Measurements from ENCODE around the gene CD80. TPM values are rescaled to one million over a fixed set of nuclear protein-coding genes. Genes with fewer than 3 reads are reported as not detected.

CD80 gene
- total and polyA plus RNA-seq, 10 of the 15 experiments (the other 5 are each of a cell fraction or from before 2014, with no cell fraction given), result 41.4 to 137 (median 58.1) TPM

DNA sequence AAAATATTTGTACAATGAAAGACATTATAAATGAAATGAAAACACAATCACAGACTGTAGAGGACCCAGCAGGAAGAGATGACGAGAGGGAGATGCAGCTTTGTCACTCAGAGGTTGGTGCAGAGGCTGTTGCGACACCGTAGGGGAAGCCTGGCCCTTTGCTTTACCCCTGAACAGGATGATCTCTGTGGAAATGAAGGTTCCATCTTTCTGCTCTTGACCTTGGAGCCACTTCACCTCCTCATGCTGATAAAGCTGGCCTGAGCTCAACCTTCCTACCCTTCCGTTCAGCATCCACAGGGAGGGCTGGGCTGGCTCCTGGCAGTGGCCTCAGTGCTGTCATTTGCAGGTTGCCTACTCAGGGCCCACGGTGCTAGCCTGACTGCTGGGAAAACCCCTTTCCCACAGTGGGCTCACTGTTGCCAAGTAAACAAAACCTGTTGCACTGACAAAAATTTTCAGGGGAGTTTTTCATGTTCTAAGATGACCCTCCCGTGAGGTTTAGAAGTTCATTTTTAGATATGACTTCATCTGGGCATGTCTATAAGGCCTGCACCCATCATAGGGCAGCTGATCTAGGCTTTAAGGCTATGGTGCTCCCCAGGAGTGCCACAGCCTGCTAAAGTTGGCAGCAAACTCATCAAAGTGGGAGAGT, 3.0 kb upstream of the CD80 start (continued):
- TF ChIP-seq MEF2B (IDR thresholded peaks at IDR 0.05; ENCODE audit: partially characterized antibody, poor library complexity, severe bottlenecking), result peak; percentile 86
- TF ChIP-seq SRF (IDR thresholded peaks at IDR 0.05; ENCODE audit: low read depth in 2 of 2, low read length in 2 of 2), result no peak; a peak in 1 of 4 replicates
- peak; percentile 33; the same call in 1 of the 2 replicates for TF ChIP-seq LARP7 (IDR thresholded peaks at IDR 0.05)
- TF ChIP-seq WRNIP1 (IDR thresholded peaks at IDR 0.05; ENCODE audit: borderline replicate concordance, low read depth, low read length), result no peak
- TF ChIP-seq HSF1 (IDR thresholded peaks at IDR 0.05; ENCODE audit: low read depth, low read length), result no peak
- TF ChIP-seq MTA2 (IDR thresholded peaks at IDR 0.05; ENCODE audit: low read depth), result peak; percentile 66; the same call in 1 of the 2 replicates
- peak; percentile 85 for TF ChIP-seq POU2F2 (IDR thresholded peaks at IDR 0.05; ENCODE audit: borderline replicate concordance, low read depth, low read length)
- peak; percentile 34; the same call in 1 of the 2 replicates for TF ChIP-seq TCF3 (IDR thresholded peaks at IDR 0.05; ENCODE audit: borderline replicate concordance, insufficient read depth, low read depth, low read length)
- no peak; the same call in 1 of the 2 replicates for TF ChIP-seq STAT1 (conservative IDR thresholded peaks at IDR 0.05)
- TF ChIP-seq FOXM1 (IDR thresholded peaks at IDR 0.05; ENCODE audit: low read depth, low read length), result peak; percentile 91
- no peak for TF ChIP-seq BCL11A (IDR thresholded peaks at IDR 0.05; ENCODE audit: low read depth, low read length)
- peak; percentile 52 for TF ChIP-seq KLF5 (IDR thresholded peaks at IDR 0.05; ENCODE audit: partially characterized antibody)
- TF ChIP-seq, protein P1, sequence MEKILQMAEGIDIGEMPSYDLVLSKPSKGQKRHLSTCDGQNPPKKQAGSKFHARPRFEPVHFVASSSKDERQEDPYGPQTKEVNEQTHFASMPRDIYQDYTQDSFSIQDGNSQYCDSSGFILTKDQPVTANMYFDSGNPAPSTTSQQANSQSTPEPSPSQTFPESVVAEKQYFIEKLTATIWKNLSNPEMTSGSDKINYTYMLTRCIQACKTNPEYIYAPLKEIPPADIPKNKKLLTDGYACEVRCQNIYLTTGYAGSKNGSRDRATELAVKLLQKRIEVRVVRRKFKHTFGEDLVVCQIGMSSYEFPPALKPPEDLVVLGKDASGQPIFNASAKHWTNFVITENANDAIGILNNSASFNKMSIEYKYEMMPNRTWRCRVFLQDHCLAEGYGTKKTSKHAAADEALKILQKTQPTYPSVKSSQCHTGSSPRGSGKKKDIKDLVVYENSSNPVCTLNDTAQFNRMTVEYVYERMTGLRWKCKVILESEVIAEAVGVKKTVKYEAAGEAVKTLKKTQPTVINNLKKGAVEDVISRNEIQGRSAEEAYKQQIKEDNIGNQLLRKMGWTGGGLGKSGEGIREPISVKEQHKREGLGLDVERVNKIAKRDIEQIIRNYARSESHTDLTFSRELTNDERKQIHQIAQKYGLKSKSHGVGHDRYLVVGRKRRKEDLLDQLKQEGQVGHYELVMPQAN (conservative IDR thresholded peaks at IDR 0.05), result no peak
- no peak for TF ChIP-seq ZBTB4 (CRISPR knock-in tag; IDR thresholded peaks at IDR 0.05)
- no peak for TF ChIP-seq KAT2A (conservative IDR thresholded peaks at IDR 0.05; ENCODE audit: control insufficient read depth, low read depth, low read length)
- TF ChIP-seq, protein P2, sequence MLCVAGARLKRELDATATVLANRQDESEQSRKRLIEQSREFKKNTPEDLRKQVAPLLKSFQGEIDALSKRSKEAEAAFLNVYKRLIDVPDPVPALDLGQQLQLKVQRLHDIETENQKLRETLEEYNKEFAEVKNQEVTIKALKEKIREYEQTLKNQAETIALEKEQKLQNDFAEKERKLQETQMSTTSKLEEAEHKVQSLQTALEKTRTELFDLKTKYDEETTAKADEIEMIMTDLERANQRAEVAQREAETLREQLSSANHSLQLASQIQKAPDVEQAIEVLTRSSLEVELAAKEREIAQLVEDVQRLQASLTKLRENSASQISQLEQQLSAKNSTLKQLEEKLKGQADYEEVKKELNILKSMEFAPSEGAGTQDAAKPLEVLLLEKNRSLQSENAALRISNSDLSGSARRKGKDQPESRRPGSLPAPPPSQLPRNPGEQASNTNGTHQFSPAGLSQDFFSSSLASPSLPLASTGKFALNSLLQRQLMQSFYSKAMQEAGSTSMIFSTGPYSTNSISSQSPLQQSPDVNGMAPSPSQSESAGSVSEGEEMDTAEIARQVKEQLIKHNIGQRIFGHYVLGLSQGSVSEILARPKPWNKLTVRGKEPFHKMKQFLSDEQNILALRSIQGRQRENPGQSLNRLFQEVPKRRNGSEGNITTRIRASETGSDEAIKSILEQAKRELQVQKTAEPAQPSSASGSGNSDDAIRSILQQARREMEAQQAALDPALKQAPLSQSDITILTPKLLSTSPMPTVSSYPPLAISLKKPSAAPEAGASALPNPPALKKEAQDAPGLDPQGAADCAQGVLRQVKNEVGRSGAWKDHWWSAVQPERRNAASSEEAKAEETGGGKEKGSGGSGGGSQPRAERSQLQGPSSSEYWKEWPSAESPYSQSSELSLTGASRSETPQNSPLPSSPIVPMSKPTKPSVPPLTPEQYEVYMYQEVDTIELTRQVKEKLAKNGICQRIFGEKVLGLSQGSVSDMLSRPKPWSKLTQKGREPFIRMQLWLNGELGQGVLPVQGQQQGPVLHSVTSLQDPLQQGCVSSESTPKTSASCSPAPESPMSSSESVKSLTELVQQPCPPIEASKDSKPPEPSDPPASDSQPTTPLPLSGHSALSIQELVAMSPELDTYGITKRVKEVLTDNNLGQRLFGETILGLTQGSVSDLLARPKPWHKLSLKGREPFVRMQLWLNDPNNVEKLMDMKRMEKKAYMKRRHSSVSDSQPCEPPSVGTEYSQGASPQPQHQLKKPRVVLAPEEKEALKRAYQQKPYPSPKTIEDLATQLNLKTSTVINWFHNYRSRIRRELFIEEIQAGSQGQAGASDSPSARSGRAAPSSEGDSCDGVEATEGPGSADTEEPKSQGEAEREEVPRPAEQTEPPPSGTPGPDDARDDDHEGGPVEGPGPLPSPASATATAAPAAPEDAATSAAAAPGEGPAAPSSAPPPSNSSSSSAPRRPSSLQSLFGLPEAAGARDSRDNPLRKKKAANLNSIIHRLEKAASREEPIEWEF (IDR thresholded peaks at IDR 0.05; ENCODE audit: insufficient replicate concordance, low read depth, low read length), result no peak
- TF ChIP-seq RFX5 (IDR thresholded peaks at IDR 0.05; ENCODE audit: low read depth, low read length), result no peak
- TF ChIP-seq HDAC6 (IDR thresholded peaks at IDR 0.05; ENCODE audit: unreplicated experiment), result peak; percentile 52
